ENCODE results near the gene TSPYL6.
"Not testable (repeated sequence)": the region's sequence is repeated elsewhere in the genome, so short reads cannot be mapped to it uniquely, and the experiment has no call there.

Gene TSPYL6

GRCh38 chr2:54256091-54256694, at the start of gene TSPYL6:
Gene TSPYL6 (minus strand): TSS chr2:54256229. CDS start chr2:54256151, 78 bp downstream.
- DNase-seq: no peak
- TF ChIP-seq GATA1 (IDR thresholded peaks at IDR 0.05; ENCODE audit: low read depth, low read length) (no peak), POLR2A (IDR thresholded peaks at IDR 0.05; ENCODE audit: low read length) (no peak)

GRCh38 chr2:54303631-54304030, 47.6 kb upstream of the TSPYL6 start:
- DNase-seq: no peak

GRCh38 chr2:54298514-54298913, 42.5 kb upstream of the TSPYL6 start:
- DNase-seq: no peak
- TF ChIP-seq GATA1 (IDR thresholded peaks at IDR 0.05; ENCODE audit: low read depth, low read length) (no peak), POLR2A (IDR thresholded peaks at IDR 0.05; ENCODE audit: low read length) (no peak)

More at GRCh38 chr2:54303631-54304030, 47.6 kb upstream of the TSPYL6 start:
- TF ChIP-seq POLR2A (IDR thresholded peaks at IDR 0.05; ENCODE audit: low read length) (no peak), GATA1 (IDR thresholded peaks at IDR 0.05; ENCODE audit: low read depth, low read length) (no peak)

GRCh38 chr2:54295911-54296310, 39.9 kb upstream of the TSPYL6 start:
- DNase-seq: no peak
- no peak for TF ChIP-seq GATA1 (IDR thresholded peaks at IDR 0.05; ENCODE audit: low read depth, low read length)
- TF ChIP-seq POLR2A (IDR thresholded peaks at IDR 0.05; ENCODE audit: low read length): no peak

GRCh38 chr2:54294665-54295064, 38.6 kb upstream of the TSPYL6 start:
- not testable (repeated sequence) for DNase-seq

- TF ChIP-seq POLR2A (IDR thresholded peaks at IDR 0.05; ENCODE audit: low read length) (no peak), GATA1 (IDR thresholded peaks at IDR 0.05; ENCODE audit: low read depth, low read length) (no peak)
- no peak for DNase-seq
These were observed 34.5 kb upstream of the TSPYL6 start for GRCh38 chr2:54290356-54291025.

GRCh38 chr2:54289917-54290316, 33.9 kb upstream of the TSPYL6 start:
- DNase-seq: no peak
- TF ChIP-seq POLR2A (IDR thresholded peaks at IDR 0.05; ENCODE audit: low read length) (no peak), GATA1 (IDR thresholded peaks at IDR 0.05; ENCODE audit: low read depth, low read length) (no peak)

- TF ChIP-seq GATA1 (IDR thresholded peaks at IDR 0.05; ENCODE audit: low read depth, low read length) (no peak), POLR2A (IDR thresholded peaks at IDR 0.05; ENCODE audit: low read length) (no peak)
- DNase-seq: no peak
These were observed 31.5 kb upstream of the TSPYL6 start for GRCh38 chr2:54287532-54287931.

- TF ChIP-seq GATA1 (IDR thresholded peaks at IDR 0.05; ENCODE audit: low read depth, low read length): no peak
- TF ChIP-seq POLR2A (IDR thresholded peaks at IDR 0.05; ENCODE audit: low read length): no peak
- no peak for DNase-seq
These were observed 29.4 kb upstream of the TSPYL6 start for GRCh38 chr2:54285451-54285850.

- TF ChIP-seq POLR2A (IDR thresholded peaks at IDR 0.05; ENCODE audit: low read length) (no peak), GATA1 (IDR thresholded peaks at IDR 0.05; ENCODE audit: low read depth, low read length) (no peak)
- no peak for DNase-seq
These were observed 28.8 kb upstream of the TSPYL6 start for GRCh38 chr2:54284826-54285225.

- TF ChIP-seq POLR2A (IDR thresholded peaks at IDR 0.05; ENCODE audit: low read length): no peak
- no peak for TF ChIP-seq GATA1 (IDR thresholded peaks at IDR 0.05; ENCODE audit: low read depth, low read length)
- no peak for DNase-seq
These were observed 23.4 kb upstream of the TSPYL6 start for GRCh38 chr2:54279385-54279784.

- no peak for DNase-seq
- no peak for TF ChIP-seq GATA1 (IDR thresholded peaks at IDR 0.05; ENCODE audit: low read depth, low read length)
- no peak for TF ChIP-seq POLR2A (IDR thresholded peaks at IDR 0.05; ENCODE audit: low read length)
These were observed 19.5 kb upstream of the TSPYL6 start for GRCh38 chr2:54275541-54275940.

GRCh38 chr2:54274781-54275242, 18.8 kb upstream of the TSPYL6 start:
- no peak for TF ChIP-seq GATA1 (IDR thresholded peaks at IDR 0.05; ENCODE audit: low read depth, low read length)
- no peak for TF ChIP-seq POLR2A (IDR thresholded peaks at IDR 0.05; ENCODE audit: low read length)
- peak in 1 of 2 experiments; percentile 20 for DNase-seq

GRCh38 chr2:54271843-54272627, 16.0 kb upstream of the TSPYL6 start:
- DNase-seq: no peak
- no peak for TF ChIP-seq GATA1 (IDR thresholded peaks at IDR 0.05; ENCODE audit: low read depth, low read length)
- no peak for TF ChIP-seq POLR2A (IDR thresholded peaks at IDR 0.05; ENCODE audit: low read length)

All from erythroblast (primary cell).